HL-60 (cell line): Measurements from ENCODE around the gene KRTAP2-2.

Experiments
- DNase-seq, 2 experiments: peaks; one replicate each; pipeline ENCODE4 v3.0.0-alpha.2; 2010 to 2020; ENCODE audit warnings: low read depth in 1 of 2, low spot score in 1 of 2
- H3K27ac ChIP-seq: fragments of 250-450 bp; sonication (Bioruptor Pico); replicated peaks from 2 replicates; pipeline ENCODE4 v1.5.1; 2020; ENCODE audit warnings: mild to moderate bottlenecking, moderate library complexity
- H3K27me3 ChIP-seq: fragments of 250-450 bp; sonication (Bioruptor Pico); 2 replicates; pipeline ENCODE4 v1.5.1; 2021; ENCODE audit warnings: mild to moderate bottlenecking, moderate library complexity; ENCODE audit not compliant: insufficient read depth, poor library complexity, severe bottlenecking
- H3K4me3 ChIP-seq: replicated peaks from 2 replicates; pipeline ENCODE4 v1.5.1; 2011; ENCODE audit warnings: mild to moderate bottlenecking, control low read depth, low read length; ENCODE audit not compliant: insufficient read depth
- GABPA ChIP-seq: IDR thresholded peaks from 2 replicates; pipeline ENCODE4 v1.6.1; 2012; ENCODE audit warnings: low read depth
- POLR2AphosphoS5 ChIP-seq: IDR thresholded peaks from 2 replicates; pipeline ENCODE4 v1.6.1; 2012; ENCODE audit warnings: low read depth
- SPI1 ChIP-seq: IDR thresholded peaks from 2 replicates; pipeline ENCODE4 v1.6.1; 2012; ENCODE audit warnings: low read depth, mild to moderate bottlenecking, borderline replicate concordance
- TF ChIP-seq, protein P1 (sequence below): IDR thresholded peaks from 2 replicates; pipeline ENCODE4 v1.6.1; 2012; ENCODE audit warnings: low read depth; ENCODE audit not compliant: insufficient replicate concordance
- TF ChIP-seq, protein P2 (sequence below): IDR thresholded peaks from one replicate; pipeline ENCODE4 v1.5.1; 2011; ENCODE audit warnings: low read length, control low read depth, inconsistent platforms; ENCODE audit not compliant: insufficient read depth

KRTAP2-2 gene

DNA sequence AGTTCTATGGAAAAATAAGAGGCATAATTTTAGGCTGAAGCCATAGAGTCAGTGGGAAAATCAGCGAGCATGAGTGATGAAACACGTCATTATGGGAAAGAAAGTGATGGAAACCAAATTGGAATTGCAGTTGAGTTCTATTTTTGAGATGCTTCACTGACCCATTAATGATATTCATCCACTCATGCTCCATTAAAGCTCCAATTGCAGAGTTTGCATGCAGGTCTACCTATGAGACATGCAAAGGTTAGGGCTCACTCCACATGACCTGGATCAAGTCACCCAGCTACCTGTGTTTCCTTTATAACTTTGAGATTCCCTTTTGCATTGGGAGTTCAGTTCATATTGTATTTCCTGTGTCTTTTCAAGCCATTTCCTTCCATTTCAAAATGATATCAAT lies 18.6 kb upstream of the KRTAP2-2 start:
- H3K4me3 ChIP-seq = no peak overlapping the region
- no peak for DNase-seq
- no peaks in the 10 kb centered on the region for H3K27me3 ChIP-seq
- H3K27ac ChIP-seq = no peak overlapping the region
- TF ChIP-seq SPI1 (no peak), GABPA (no peak), POLR2AphosphoS5 (no peak)
- TF ChIP-seq, protein P1, sequence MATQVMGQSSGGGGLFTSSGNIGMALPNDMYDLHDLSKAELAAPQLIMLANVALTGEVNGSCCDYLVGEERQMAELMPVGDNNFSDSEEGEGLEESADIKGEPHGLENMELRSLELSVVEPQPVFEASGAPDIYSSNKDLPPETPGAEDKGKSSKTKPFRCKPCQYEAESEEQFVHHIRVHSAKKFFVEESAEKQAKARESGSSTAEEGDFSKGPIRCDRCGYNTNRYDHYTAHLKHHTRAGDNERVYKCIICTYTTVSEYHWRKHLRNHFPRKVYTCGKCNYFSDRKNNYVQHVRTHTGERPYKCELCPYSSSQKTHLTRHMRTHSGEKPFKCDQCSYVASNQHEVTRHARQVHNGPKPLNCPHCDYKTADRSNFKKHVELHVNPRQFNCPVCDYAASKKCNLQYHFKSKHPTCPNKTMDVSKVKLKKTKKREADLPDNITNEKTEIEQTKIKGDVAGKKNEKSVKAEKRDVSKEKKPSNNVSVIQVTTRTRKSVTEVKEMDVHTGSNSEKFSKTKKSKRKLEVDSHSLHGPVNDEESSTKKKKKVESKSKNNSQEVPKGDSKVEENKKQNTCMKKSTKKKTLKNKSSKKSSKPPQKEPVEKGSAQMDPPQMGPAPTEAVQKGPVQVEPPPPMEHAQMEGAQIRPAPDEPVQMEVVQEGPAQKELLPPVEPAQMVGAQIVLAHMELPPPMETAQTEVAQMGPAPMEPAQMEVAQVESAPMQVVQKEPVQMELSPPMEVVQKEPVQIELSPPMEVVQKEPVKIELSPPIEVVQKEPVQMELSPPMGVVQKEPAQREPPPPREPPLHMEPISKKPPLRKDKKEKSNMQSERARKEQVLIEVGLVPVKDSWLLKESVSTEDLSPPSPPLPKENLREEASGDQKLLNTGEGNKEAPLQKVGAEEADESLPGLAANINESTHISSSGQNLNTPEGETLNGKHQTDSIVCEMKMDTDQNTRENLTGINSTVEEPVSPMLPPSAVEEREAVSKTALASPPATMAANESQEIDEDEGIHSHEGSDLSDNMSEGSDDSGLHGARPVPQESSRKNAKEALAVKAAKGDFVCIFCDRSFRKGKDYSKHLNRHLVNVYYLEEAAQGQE = no peak
- TF ChIP-seq, protein P2, sequence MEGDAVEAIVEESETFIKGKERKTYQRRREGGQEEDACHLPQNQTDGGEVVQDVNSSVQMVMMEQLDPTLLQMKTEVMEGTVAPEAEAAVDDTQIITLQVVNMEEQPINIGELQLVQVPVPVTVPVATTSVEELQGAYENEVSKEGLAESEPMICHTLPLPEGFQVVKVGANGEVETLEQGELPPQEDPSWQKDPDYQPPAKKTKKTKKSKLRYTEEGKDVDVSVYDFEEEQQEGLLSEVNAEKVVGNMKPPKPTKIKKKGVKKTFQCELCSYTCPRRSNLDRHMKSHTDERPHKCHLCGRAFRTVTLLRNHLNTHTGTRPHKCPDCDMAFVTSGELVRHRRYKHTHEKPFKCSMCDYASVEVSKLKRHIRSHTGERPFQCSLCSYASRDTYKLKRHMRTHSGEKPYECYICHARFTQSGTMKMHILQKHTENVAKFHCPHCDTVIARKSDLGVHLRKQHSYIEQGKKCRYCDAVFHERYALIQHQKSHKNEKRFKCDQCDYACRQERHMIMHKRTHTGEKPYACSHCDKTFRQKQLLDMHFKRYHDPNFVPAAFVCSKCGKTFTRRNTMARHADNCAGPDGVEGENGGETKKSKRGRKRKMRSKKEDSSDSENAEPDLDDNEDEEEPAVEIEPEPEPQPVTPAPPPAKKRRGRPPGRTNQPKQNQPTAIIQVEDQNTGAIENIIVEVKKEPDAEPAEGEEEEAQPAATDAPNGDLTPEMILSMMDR = no peak

DNA sequence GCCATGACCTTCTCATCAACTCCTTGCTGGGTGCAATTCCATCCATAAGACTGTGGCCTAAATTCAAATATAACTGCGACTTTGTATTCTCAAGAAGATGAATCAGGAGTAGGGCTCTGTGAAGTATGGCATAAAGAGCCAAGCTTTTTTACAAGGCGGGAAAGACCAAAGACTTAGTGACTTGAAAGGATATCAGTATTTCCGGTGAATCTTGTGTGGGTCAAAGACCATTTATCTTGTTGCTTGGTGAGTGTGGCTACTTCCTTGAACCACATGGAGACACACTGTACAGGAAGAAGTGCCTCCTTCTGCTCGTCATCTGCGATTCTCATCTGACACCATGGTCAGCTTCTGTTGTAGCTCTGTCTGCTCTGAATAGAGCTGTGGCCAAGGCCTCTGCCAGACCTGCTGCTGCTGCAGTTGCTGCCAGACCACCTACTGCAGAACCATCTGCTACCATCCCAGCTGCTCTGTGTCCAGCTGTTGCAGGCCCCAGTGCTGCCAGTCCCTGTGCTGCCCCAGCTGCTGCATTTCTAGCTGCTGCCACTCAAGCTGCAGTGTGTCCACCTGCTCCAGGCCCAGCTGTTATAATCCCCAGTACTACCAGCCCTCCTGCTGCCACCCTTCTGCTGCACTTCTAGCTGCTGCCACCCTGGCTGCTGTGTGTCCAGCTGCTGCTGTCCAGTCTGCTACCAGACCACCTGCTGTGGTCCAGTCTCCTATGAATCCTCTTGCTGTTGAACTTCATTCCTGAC lies 16.8 kb upstream of the KRTAP2-2 start:
- no peak for DNase-seq
- TF ChIP-seq GABPA = no peak
- TF ChIP-seq, protein P1 = no peak
- TF ChIP-seq SPI1 = no peak
- TF ChIP-seq, protein P2 = no peak
- no peak for TF ChIP-seq POLR2AphosphoS5
- no peak overlapping the region for H3K27ac ChIP-seq
- no peak overlapping the region for H3K4me3 ChIP-seq
- no peaks in the 10 kb centered on the region for H3K27me3 ChIP-seq

DNA sequence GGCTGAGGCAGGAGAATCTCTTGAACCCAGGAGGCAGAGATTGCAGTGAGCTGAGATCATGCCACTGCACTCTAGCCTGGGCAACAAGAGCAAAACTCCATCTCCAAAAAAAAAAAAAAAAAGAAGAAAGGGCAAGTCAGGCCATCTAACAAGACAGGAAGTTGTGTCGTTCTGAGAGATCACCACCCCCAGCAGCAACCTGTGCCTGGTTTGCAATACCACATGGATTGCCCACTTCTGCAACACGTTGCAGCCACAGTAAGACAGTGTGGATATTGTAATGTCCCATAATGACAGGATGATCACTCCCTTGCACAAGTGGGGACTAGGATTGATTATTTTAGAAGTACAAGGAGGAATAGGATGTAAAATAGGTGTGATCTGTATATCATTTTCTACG lies 14.0 kb upstream of the KRTAP2-2 start:
- DNase-seq = peak in 1 of 2 experiments; percentile 72
- TF ChIP-seq GABPA (no peak), SPI1 (peak; percentile 54; the same call in 1 of the 2 replicates), POLR2AphosphoS5 (peak; percentile 71)
- TF ChIP-seq, protein P2 = no peak
- TF ChIP-seq, protein P1 = no peak
- no peak overlapping the region for H3K4me3 ChIP-seq
- no peak overlapping the region for H3K27ac ChIP-seq
- H3K27me3 ChIP-seq = no peaks in the 10 kb centered on the region
